Measurements from ENCODE around the gene LELP1.
"Not testable (repeated sequence)": the region's sequence is repeated elsewhere in the genome, so short reads cannot be mapped to it uniquely, and the experiment has no call there.

The LELP1 gene

DNA sequence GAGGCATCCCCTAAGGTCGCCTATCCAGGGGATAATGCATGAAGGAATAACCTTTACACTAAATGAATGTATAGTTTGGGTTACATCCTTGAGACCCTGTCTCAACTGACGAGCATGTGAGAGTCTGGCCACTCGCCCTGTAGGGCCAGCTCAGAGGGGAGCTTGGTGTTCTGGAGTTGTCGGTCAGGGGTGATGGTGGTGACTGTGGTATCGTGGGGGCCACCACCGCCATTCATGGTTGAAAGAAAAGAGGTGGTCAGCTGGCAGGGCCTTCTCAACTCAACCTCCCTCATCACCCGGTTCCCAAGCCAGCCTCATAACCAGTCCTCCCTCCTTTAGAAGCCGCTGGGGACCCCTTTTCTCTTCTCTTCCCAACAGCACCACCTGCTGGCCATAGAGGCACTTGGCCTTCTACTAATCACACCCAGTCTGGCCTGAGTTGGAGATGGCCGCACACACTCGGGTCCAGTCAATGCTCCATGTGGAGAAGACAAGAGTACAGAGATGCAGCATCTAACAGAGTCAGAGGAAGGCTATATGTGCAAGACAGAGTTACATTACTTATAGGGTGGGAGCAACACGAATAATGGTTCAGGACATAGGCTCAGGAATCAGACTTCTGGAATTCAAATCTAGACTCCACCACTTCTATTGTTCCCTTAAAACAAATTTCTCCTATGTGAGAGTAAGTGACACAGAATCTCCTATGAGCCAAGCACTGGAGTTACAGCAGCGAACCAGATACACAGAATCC is 26.0 kb downstream of the LELP1 start:
- DNase-seq (ENCODE audit: low spot score): not testable (repeated sequence)

DNA sequence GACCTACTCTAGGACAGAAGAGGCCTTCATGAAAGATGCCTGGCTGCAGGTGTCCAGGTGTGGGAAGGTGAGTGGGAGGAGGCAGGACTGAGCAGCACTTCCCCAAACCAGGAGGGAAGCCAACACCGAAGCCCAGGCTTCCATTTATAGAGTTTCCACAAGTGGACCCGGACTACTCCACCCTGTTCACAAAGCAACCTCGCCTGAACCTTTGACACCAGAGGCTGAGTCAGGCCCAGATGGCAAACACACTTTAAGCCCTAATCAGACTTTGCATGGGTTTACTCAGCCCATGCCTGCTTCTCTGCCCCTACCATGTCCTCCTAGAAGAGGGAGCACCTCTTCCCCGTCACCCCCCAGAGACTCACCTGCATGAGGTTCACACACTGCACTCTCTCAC is 28.1 kb downstream of the LELP1 start:
- DNase-seq (ENCODE audit: low spot score): no peak

- no peak for DNase-seq (ENCODE audit: low spot score)
Observed at GRCh38 chr1:153231785-153232184, 28.6 kb downstream of the LELP1 start.

GRCh38 chr1:153232553-153232952 is 29.3 kb downstream of the LELP1 start:
- peak; percentile 4 for DNase-seq (ENCODE audit: low spot score)

- no peak for DNase-seq (ENCODE audit: low spot score)
Observed at GRCh38 chr1:153233448-153233847, 30.2 kb downstream of the LELP1 start.

- no peak for DNase-seq (ENCODE audit: low spot score)
Observed at GRCh38 chr1:153238527-153238926, 35.3 kb downstream of the LELP1 start.

DNA sequence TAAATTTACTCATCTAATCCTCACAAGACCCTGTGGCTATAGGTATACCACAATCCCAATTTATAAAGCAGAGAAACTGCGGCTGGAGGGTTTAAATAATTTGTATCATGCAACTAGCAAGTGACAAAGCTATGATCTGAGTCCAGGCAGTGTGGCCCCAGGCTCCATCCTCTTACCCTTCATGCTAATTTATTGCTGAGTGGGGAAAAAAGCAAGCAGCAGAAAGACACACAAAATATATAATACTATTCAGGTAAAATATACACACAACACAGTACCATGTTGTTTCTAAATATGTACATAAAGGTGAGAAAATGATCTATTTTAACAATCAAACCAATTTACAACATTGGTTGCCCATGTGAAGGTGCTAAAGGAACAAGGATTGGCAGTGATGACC is 38.9 kb downstream of the LELP1 start:
- no peak for DNase-seq (ENCODE audit: low spot score)

- no peak for DNase-seq (ENCODE audit: low spot score)
Observed at GRCh38 chr1:153245466-153245865, 42.2 kb downstream of the LELP1 start.

DNA sequence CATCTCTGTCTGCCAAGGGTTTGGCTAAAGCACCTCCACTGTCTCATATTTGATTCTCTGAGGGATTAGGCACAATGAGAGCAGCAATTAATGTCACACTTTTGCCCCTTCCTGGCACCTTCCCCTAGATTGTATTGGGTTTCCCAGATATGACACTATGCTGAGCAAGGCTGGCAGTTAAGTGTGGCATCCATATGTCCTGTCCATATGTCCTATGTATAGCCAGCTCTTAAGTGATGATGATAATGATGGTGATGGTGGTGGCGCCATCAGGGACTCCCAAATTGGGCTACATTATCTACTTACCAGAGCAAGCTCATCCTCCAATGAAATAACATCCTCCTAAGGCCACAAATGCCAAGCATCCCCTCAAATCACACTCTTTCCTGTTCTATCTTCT is 42.8 kb downstream of the LELP1 start:
- no peak for DNase-seq (ENCODE audit: low spot score)

DNA sequence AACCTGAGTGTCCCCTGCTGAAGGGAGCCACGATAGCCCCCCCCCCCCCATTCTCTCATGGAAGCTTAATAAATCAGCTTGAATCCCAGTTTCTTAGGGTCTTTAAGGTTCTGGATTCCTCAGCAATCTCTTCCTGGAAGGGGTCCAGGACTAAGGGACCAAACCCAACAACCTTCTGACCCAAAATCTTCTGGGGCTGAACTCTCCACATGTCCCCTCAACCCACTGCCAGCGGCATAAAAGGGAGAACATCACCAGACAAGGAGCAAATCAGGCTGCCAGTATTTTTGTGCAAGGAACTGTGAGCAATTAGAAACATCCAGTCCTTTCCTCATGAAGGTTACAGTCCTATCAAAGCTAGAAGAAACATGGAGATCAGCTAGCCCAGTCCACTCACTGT is 43.6 kb downstream of the LELP1 start:
- DNase-seq (ENCODE audit: low spot score): no peak

DNA sequence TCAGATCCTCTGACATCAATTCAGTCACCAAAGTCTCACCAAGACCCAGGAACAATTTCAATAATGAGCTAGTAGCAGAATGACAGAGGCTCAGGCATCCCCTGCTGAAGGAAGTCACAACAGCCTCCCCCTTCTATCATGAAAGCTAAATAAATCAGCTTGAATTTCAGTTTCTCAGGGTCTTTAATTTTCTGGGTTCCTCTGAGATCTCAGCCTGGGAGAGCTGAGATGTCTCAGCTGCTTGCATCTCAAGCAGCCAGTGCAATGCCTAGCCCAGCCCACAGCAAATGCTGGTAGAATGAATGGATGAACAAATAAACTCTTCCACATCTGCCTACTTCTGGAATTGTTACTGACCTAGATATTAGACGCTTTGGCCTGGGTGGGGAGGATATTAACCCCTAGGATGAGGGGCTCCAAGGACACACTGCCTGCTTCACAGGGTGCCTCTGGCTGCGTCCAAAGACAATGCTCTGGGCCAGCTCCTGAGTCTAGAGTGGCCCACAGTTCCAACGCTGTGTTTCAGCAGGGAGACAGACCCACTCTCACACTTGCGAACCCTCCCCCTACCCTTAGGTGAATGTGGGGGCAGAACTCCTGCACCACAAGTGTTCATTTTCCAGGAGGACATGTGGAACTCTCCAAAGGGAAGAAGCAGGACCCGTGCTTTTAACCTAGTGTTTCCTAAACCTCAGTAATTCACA is 45.1 kb downstream of the LELP1 start:
- DNase-seq (ENCODE audit: low spot score): no peak

- DNase-seq (ENCODE audit: low spot score): no peak
Observed at GRCh38 chr1:153250166-153250565, 46.9 kb downstream of the LELP1 start.

- DNase-seq (ENCODE audit: low spot score): no peak
Observed at GRCh38 chr1:153251087-153251486, 47.9 kb downstream of the LELP1 start.

DNA sequence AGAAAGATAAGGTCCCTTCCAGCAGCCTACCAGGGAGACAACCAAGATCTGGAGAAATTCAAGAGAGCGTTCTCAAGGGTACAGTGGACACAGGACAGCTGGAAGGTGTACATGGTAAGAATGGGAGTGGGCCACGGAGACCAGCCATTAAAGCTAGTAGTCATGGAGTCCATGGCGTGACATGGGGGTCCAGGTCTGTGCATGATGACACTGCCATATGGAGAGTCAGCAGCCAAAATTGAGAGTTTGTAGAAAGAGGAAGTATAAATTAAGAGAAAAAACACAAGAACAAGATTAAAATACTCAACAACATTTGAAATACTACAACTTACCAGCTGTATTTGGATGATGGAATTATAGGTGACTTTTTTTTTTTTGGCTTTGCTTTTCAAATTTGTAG is 48.3 kb downstream of the LELP1 start:
- no peak for DNase-seq (ENCODE audit: low spot score)

DNA sequence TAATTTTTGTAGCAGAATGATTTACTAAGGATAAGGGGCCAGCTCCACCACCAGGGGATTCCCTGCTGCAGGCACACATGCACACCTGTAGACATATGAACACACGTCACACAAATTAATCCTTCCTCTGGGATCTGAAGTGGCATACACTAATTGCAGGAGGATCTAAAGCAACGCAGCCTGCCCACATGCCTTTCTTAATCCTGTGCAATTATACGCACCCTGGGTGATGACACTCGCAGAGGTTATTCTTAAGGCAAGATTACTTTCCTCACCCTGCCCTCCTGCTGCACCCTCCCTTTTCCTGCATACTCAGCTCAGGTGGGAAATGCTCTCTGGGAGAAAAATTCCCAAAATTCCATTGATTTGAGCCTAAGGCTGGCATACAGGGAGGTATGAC is 48.8 kb downstream of the LELP1 start:
- DNase-seq (ENCODE audit: low spot score): no peak

- no peak for DNase-seq (ENCODE audit: low spot score)
Observed at GRCh38 chr1:153253076-153253475, 49.8 kb downstream of the LELP1 start.

GRCh38 chr1:153253693-153254092 is 50.5 kb downstream of the LELP1 start:
- DNase-seq (ENCODE audit: low spot score): no peak

Measured in kidney tubule cell (primary cell).